Endodermal cell (in vitro differentiated cells): Measurements from ENCODE around the gene ZNF132. TPM values are rescaled to one million over a fixed set of nuclear protein-coding genes. Genes with fewer than 3 reads are reported as not detected.

ENCODE experiments used
- DNase-seq: peaks from one replicate; pipeline ENCODE4 v3.0.0-alpha.2; 2017
- H3K27ac ChIP-seq: 2 replicates; pipeline ENCODE4 v1.5.1; 2013; ENCODE audit warnings: mild to moderate bottlenecking, low read depth, low read length, moderate library complexity
- H3K27me3 ChIP-seq: 2 replicates; pipeline ENCODE4 v1.6.1; 2013; ENCODE audit warnings: mild to moderate bottlenecking, low read length, moderate library complexity; ENCODE audit not compliant: insufficient read depth, control insufficient read depth, poor library complexity, severe bottlenecking
- H3K36me3 ChIP-seq: 2 replicates; pipeline ENCODE4 v1.7.0; 2013; ENCODE audit warnings: mild to moderate bottlenecking, low read length, moderate library complexity; ENCODE audit not compliant: control insufficient read depth, insufficient read depth
- H3K4me1 ChIP-seq: one replicate; pipeline ENCODE4 v1.7.0; 2013; ENCODE audit warnings: low read length; ENCODE audit not compliant: control insufficient read depth, insufficient read depth
- H3K4me3 ChIP-seq: 2 replicates; pipeline ENCODE4 v1.5.1; 2013; ENCODE audit warnings: mild to moderate bottlenecking, low read length, moderate library complexity
- H3K9ac ChIP-seq: 2 replicates; pipeline ENCODE4 v1.6.1; 2013; ENCODE audit warnings: mild to moderate bottlenecking, low read length, moderate library complexity; ENCODE audit not compliant: poor library complexity, severe bottlenecking; ENCODE audit errors: extremely low read depth
- H3K9me3 ChIP-seq: 2 replicates; pipeline ENCODE4 v1.6.1; 2013; ENCODE audit warnings: mild to moderate bottlenecking, low read length, moderate library complexity; ENCODE audit not compliant: control insufficient read depth
- H3K27ac Mint-ChIP-seq: 2 replicates; pipeline ENCODE4 v1.8.0; 2020; ENCODE audit warnings: mixed read lengths
- H3K27me3 Mint-ChIP-seq: 2 replicates; pipeline ENCODE4 v1.8.0; 2021; ENCODE audit warnings: mild to moderate bottlenecking, mixed read lengths; ENCODE audit not compliant: insufficient read depth
- H3K36me3 Mint-ChIP-seq: 2 replicates; pipeline ENCODE4 v1.8.0; 2020; ENCODE audit warnings: low read depth, mixed read lengths
- H3K4me1 Mint-ChIP-seq: 2 replicates; pipeline ENCODE4 v1.8.0; 2020; ENCODE audit warnings: mixed read lengths
- H3K4me3 Mint-ChIP-seq: 2 replicates; pipeline ENCODE4 v1.8.0; 2020; ENCODE audit warnings: mild to moderate bottlenecking, moderate library complexity, mixed read lengths
- H3K9me3 Mint-ChIP-seq: 2 replicates; pipeline ENCODE4 v1.8.0; 2020; ENCODE audit warnings: mild to moderate bottlenecking, mixed read lengths
- CTCF ChIP-seq: fragments of 200-600 bp; sonication (generic); conservative IDR thresholded peaks from 2 replicates; pipeline ENCODE4 v1.5.0; 2021; ENCODE audit warnings: antibody characterized with exemption, mild to moderate bottlenecking
- whole genome bisulfite sequencing, 2 experiments: methylation state at CpG; one replicate each; pipeline versions ENCODE4 v1.1.5 to v1.1.7; 2013; ENCODE audit warnings: missing lambda C conversion rate in 2 of 2, mixed read lengths in 1 of 2; ENCODE audit not compliant: insufficient coverage in 1 of 2, insufficient read length in 1 of 2; 5-methylcytosine and 5-hydroxymethylcytosine counted together
- total RNA-seq, 2 donors: library from RNA; stranded (reverse); fragmentation: NEBNext Ultra II Directional in 1 of 2; extraction: Animal tissue kit (Norgen Biotek cat#: 25700) in 1 of 2; gene quantifications; 2 replicates in 1 of 2; 3 replicates in 1 of 2; pipeline ENCODE4 v1.2.1, GENCODE V29; 2021

ZNF132 gene
- total RNA-seq, 2 donors from 2014 or later = 0.71 to 1.2 TPM

GRCh38 chr19:58394821-58395219, 45.1 kb downstream of the ZNF132 start:
- peaks cover 47% of the 10 kb centered on the region for H3K27me3 Mint-ChIP-seq
- peaks cover 5% of the 10 kb centered on the region for H3K4me1 Mint-ChIP-seq
- peaks cover 39% of the 10 kb centered on the region for H3K36me3 Mint-ChIP-seq
- H3K9me3 Mint-ChIP-seq = no peaks in the 10 kb centered on the region
- no peak overlapping the region for H3K4me3 Mint-ChIP-seq
- 97% methylated on average over 3 of the region's 3 CpGs; no CpG with 5 or more reads in 1 of the 2 experiments for WGBS, 2 experiments
- H3K27me3 ChIP-seq = no peaks in the 10 kb centered on the region
- DNase-seq = no peak
- TF ChIP-seq CTCF = no peak
- no peak overlapping the region for H3K9ac ChIP-seq
- H3K27ac ChIP-seq = no peak overlapping the region
- H3K4me1 ChIP-seq = peaks cover 6% of the 10 kb centered on the region
- H3K4me3 ChIP-seq = no peak overlapping the region
- peaks cover 51% of the 10 kb centered on the region for H3K36me3 ChIP-seq
- H3K27ac Mint-ChIP-seq = no peak overlapping the region
- no peaks in the 10 kb centered on the region for H3K9me3 ChIP-seq

DNA sequence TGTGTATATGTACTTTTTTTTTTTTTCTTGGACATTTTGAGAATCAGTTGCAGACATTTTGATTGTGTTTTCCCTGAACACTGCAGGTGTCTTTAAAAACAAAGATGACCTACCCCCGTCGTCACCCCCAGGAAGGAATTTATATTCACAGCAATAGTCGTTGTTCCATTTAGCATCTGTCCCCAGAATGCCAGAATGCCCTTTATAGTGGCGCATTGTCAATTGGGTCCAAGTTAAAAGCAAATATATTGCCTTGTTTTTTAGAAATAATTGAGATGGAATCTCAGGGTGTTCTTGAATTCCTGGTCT, 46.3 kb downstream of the ZNF132 start:
- H3K9ac ChIP-seq = no peak overlapping the region
- no peaks in the 10 kb centered on the region for H3K27me3 ChIP-seq
- H3K4me3 Mint-ChIP-seq = no peak overlapping the region
- no peak for TF ChIP-seq CTCF
- peaks cover 60% of the 10 kb centered on the region for H3K36me3 ChIP-seq
- no peak overlapping the region for H3K4me3 ChIP-seq
- H3K27me3 Mint-ChIP-seq = peaks cover 36% of the 10 kb centered on the region
- peaks cover 6% of the 10 kb centered on the region for H3K4me1 ChIP-seq
- no peak for DNase-seq
- H3K36me3 Mint-ChIP-seq = peaks cover 45% of the 10 kb centered on the region
- no peaks in the 10 kb centered on the region for H3K9me3 Mint-ChIP-seq
- 88 to 100% methylated on average over 4 of the region's 4 CpGs for WGBS, 2 experiments
- H3K4me1 Mint-ChIP-seq = peaks cover 11% of the 10 kb centered on the region
- no peak overlapping the region for H3K27ac ChIP-seq
- H3K9me3 ChIP-seq = no peaks in the 10 kb centered on the region
- no peak overlapping the region for H3K27ac Mint-ChIP-seq

- H3K27ac Mint-ChIP-seq = no peak overlapping the region
- H3K9me3 Mint-ChIP-seq = no peaks in the 10 kb centered on the region
- peaks cover 50% of the 10 kb centered on the region for H3K36me3 Mint-ChIP-seq
- no peaks in the 10 kb centered on the region for H3K27me3 ChIP-seq
- H3K27me3 Mint-ChIP-seq = peaks cover 30% of the 10 kb centered on the region
- no peak overlapping the region for H3K9ac ChIP-seq
- peaks cover 8% of the 10 kb centered on the region for H3K4me1 ChIP-seq
- peak; percentile 47 for DNase-seq
- no peaks in the 10 kb centered on the region for H3K9me3 ChIP-seq
- H3K4me1 Mint-ChIP-seq = peaks cover 14% of the 10 kb centered on the region
- 95% methylated on average over 15 to 26 of the region's 26 CpGs for WGBS, 2 experiments
- no peak overlapping the region for H3K4me3 ChIP-seq
- no peak overlapping the region for H3K27ac ChIP-seq
- H3K36me3 ChIP-seq = peaks cover 66% of the 10 kb centered on the region
- TF ChIP-seq CTCF = no peak
- H3K4me3 Mint-ChIP-seq = no peak overlapping the region
Measured at GRCh38 chr19:58392945-58393724, 46.8 kb downstream of the ZNF132 start.
